Activated naive CD4-positive, alpha-beta T cell (primary cell): ENCODE data around the gene FOSL2.
A peak's percentile ranks its signal among the peaks of the same experiment; 100 is the strongest.

Experiments used
- DNase-seq, 4 experiments: peaks; one replicate each; lab custom pipeline; 2025; lab: John Stamatoyannopoulos, UW

Gene FOSL2

DNA sequence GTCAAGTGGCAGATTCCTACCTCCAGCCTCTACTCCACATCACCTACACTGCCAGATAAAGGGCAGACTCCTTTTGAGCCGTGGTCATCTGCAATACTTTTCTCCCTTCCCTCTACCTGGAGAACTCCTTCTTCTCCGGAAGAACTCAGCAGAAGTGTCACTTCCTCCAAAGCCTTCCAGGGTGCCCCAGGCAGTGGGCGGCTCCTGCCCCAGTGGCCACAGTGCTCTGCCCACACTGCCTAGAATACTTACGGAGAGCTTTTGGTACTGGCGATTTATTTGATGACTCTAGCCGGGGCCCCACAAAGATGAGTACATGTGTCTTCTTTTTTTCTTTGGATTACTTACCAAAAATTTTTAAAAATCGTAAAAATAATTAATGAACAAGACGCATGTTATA is 39.7 kb downstream of the FOSL2 start:
- DNase-seq, result no peak

DNA sequence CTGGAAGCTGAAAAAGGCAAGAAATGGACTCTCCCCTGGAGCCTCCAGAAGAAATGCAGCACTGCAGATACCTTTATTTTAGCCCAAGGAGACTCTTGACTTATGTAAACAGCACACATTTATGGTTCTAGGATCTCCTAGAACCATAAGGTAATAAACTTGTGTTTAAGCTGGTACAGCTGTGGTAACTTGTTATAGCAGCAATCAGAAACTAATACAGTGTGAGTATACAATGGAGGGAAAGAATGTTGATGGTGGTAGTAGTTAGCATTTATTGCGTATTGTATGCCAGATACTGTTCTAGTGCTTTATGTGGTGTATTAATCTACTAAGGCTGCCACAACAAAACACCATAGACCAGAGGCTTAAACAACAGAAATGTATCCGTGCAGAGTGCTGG is 40.6 kb downstream of the FOSL2 start:
- no peak for DNase-seq

DNA sequence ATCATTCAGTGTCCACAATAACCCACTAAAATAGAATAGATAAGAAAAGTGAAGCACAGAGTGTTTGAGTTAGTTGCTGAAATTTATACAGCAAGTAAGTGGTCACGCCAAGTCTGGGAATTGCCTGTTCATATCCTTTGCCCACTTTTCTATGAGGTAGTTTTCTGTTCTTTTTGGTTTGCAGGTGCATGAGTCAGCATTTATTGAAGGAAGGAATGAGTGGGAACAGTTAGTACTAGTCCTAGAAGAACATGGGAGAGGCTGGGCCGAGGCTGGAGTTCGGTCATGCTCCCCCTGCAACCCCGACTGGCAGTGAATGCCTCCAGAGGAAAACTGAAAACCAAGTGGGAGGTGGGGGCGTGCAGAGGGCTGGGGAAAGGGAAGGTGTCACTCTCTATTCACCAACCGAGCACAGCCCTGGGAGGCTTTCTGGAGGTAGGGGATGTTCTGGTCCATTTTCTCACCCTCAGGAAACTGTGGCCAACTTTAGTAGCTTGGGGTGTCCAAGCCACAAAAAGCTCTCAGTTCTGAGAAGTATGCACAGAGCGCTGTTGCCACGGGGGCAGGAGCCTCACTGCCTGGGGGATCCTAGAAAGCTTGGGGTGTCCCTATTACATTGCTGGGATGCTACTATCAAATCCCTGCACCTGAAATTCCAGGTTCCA is 41.4 kb downstream of the FOSL2 start:
- DNase-seq, result no peak

- no peak for DNase-seq
Measured at GRCh38 chr2:28434600-28434989, 41.9 kb downstream of the FOSL2 start.

- DNase-seq, result no peak
Measured at GRCh38 chr2:28435241-28435640, 42.6 kb downstream of the FOSL2 start.

GRCh38 chr2:28435814-28436351 is 43.2 kb downstream of the FOSL2 start:
- DNase-seq, result no peak

DNA sequence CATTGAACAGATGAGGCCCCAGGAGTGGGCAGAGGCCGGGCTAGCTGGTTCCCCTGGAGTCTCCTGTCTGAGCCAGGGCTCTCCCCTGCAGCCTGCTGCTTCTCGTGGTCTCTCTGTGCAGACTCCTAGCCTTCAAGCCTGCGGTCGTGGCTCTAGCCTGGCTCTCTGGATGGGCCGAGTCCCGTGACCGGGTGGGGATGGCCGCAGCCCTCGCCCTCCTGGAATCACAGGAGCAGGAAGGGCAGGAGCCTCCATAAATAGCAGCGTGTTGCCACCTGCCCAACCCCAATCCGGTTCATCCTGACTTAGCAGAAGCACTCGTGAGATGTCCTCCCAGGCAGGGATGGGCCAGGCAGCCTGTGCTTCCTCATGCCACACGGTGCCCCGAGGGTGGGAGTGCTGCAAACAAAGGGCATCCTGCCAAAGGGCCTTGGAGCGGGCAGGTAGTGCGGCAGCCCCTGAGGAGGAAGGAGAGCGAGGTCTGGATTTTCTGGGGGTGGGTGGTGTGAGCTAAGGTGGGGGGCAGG is 43.9 kb downstream of the FOSL2 start:
- no peak for DNase-seq

GRCh38 chr2:28437149-28437835 is 44.6 kb downstream of the FOSL2 start:
- DNase-seq, result no peak

DNA sequence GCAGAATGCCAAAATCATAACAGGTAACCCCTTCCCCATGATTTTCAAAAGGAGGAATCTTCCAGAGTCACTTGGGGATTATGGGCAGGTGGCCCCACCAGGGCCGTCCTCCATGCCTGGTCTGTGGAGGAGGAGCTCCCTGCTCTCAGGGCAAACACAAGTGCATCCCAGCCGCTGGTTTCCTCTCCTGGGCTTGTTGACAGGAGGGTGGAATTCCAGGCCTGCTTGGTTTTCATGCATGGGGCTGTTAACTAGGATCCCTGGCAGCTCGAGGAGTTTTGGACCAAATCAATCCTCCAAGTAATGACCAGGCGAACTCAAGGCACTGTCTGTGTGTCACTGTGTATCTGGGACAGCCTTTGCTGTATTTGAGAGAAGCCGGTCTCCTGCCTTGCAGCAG is 45.3 kb downstream of the FOSL2 start:
- DNase-seq, result no peak

DNA sequence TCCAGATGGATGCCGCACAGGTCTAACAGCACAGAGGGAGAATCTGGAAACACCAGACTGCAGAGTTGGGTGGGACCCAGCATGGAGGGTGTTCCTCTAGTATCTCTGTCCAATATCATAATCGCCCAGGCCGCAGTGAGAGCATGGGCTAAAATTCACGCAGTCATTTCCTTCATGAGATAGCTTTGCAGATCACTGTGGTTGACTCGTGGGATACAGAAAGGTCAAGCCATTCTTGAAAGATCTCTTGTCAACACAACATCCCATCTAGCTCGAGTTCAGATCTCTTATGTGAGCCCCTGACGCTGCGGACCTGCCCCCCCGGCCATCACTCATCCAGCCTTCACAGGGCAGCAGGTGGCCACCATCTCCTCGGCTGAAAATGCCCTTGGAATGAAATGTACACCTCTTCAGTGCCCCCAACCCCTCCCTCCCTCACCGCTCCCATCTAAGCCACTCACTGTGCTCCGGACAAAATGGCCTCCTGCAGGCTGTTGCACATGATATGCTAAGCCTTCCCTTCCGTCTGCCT is 45.9 kb downstream of the FOSL2 start:
- no peak for DNase-seq

DNA sequence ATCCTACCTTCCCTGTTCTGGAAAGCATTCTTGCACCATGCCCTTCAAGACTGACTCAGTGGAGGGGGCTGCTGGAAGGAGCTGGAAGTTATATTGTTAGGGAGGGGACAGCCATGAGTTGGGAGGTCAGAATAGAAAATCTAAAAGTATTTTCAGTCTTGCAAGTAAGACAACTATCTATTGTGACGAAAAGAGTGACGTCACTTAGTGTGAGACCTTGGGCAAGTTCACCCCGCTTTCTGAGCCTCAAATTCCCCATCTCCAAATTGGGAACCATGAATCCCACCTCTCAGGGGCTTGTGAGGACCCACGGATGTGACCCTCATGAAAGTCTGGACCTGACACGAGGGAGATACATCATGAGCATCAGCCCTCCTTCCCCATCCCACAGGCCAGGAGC is 46.5 kb downstream of the FOSL2 start:
- DNase-seq, result no peak

- DNase-seq, result no peak
Measured at GRCh38 chr2:28439763-28440162, 47.1 kb downstream of the FOSL2 start.

DNA sequence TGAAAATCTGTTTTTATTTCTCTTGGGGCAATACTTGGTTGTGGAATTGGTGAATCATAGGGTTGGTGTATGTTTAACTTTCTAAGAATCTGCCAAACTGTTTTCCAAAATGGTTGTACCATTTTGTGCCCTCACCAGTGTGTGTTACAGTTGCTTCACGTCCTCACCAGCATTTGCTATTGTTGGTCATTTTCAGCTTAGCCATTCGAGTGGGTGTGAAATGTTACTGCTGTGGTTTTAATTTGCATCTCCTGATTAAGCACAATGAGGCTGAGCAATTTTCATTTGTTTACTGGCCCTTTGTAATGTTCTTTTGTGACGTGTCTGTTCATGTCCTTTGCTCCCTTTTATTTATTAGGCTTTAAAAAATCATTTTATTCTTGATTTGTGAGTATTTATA is 49.7 kb downstream of the FOSL2 start:
- no peak for DNase-seq

DNA sequence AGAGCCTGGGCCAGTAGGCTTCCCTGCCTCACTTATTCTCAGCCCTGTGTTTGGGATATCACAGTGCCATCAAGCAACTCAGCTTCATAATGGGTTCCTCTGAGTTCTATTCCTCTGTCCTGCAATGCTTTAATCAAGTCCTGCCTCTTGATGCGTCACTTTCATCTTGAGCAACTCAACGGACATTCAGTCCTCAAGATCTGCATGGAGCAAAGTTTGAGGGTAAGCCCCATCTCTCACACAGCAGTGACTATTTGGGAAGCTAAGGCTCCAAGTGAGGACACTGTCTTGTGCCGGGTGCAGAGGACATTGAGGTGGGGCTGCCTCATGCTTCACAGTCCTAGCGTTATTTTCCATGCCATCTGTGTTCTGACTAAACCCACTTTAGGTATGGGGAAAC is 52.3 kb downstream of the FOSL2 start:
- no peak for DNase-seq

DNA sequence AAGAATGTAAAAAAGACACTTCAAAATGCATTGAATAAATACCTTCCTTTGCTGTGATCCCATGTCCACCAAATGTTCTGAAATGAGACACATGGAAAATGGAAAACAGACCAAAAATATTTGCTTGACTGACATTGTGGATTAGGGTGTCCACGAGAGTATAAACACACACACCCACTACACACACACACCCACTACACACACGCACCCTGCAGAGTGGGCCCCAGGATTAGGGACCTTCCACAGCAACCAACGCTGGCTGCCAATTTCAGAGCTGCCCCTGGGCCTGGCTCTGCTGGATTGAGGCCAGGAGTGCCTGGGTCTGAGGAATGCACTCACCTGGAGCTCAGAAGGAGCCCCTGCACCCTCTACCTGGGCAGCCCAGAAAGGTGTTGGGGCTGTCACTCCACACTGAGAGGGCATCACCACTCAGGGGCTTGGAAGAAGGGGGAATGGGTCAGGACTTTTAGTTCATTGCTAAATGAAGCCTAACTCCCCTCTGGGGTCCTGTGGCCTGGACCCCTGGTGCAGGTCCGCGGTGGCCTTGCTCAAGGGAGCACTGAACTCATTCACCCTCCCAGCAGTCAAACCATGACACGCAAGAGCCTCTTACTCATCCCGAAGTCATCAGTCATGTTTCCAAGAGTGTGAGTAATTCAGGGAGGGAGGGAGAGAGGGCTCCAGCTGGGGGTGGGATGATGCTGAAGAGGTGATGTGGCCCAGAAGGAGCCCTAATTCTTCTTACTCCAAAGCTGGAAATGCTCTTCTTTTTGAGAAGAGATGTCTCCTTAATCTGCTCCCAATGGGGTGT is 53.0 kb downstream of the FOSL2 start:
- no peak for DNase-seq

DNA sequence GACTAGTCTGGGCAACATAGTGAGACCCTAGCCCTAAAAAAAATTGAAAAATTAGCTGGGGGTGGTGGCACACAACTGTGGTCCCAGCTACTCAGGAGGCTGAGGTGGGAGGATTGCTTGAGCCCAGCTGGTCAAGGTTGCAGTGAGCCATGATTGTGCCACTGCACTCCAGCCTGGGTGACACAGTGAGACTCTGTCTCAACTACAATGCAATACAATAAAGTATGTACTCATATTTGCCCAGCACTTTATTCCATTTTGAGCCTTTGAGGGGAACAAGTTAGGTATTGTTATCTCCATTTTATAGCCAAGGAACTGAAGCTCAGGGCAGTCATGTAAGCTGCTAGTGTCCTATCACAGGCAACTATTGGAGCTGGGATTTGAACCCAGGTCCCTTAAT is 53.9 kb downstream of the FOSL2 start:
- DNase-seq, result no peak

- no peak for DNase-seq
Measured at GRCh38 chr2:28447086-28447485, 54.4 kb downstream of the FOSL2 start.

DNA sequence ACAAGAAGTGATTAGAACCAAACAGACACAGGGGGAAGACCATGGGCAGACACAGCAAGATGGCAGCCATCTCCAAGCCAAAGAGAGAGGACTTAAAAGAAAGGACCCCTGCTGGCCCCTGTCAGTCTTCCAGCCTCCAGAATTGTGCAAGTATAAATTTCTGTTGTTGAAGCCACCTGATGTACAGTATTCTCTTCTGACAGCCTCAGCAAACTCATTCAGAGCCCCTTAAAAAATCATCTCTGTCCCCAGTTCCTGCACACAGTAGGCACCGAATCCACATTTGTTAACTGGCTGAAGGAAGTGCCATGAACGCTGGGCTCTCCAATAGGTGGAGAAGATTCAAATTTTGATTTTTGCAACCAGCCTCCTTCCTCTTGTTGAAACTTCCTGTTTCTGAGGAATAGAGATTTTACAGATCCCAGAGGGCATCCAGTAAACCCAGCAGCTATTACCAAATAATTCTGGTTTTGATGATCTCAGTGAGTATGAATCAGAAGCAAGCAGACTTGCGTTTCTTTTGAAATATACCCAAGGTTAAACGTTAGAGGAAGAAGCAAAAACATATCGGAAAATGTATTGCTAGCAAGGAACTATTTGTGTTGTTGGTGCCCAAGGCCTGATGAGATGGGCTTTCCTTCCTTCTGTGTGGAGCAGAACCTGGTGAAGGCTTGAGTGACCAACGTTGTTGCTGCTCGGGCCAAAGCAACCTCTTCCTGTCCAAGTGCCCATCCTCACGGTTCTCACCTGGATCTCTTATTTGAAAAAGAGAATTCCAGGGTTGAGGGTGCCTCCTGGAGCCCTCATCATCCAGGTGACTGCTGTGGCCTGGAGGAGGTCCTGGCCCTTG is 55.5 kb downstream of the FOSL2 start:
- DNase-seq, result no peak

GRCh38 chr2:28448793-28449100 is 56.1 kb downstream of the FOSL2 start:
- DNase-seq, result no peak

- DNase-seq, result no peak
Measured at GRCh38 chr2:28449126-28449487, 56.4 kb downstream of the FOSL2 start.

DNA sequence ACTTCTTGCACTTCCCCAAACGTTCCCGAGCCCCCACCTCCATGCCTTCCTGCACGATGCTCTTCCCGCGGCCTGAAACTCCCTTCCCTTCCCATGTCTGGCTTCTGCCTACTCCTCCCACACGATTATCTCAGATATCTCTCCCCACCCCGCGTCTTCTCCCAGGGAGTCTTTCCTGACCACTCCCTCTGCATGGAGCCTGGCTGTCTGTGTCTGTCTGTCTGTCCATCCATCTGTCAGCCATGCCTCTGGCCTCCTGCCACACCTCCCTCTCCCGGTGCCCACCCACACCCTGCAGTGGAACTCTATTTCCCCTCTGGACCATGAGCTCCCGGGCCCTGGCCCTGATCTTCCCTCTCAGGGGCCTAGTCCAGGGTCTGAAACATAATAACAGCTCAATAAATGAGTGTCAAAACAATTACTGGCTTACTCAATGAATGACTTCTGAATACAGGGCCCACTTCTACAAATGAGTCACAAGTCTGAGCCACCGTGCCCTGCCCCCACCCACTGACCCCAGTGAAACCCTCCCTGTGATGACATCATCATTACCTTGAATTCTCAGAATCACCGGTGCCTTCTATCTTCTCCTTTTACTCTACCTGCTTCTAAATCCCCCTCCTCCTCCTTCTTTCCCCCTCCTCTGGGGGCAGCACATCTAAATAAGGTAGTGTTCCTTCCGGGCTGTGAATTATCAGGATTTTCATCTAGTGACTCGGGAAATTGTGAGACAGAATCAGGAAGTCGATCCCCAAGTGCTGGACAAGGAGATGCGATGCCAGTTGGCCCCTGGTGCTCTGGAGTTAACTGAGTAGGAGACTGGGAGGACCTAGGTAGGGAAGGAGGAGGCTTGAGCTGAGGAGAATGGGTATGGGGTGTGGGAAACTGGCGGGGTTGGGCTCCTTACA is 57.1 kb downstream of the FOSL2 start:
- peak in 1 of 4 experiments; percentile 29 for DNase-seq
